Suprapubic skin (tissue), 4 donors: Measurements from ENCODE around the gene BCAP31. TPM values are rescaled to one million over a fixed set of nuclear protein-coding genes. Genes with fewer than 3 reads are reported as not detected.
A peak's percentile ranks its signal among the peaks of the same experiment; 100 is the strongest.
"Not testable (repeated sequence)": the region's sequence is repeated elsewhere in the genome, so short reads cannot be mapped to it uniquely, and the experiment has no call there.

ENCODE experiments used
- DNase-seq, 2 donors: peaks; one replicate each; pipeline ENCODE4 v3.0.0-alpha.2; 2019; ENCODE audit warnings: low spot score in 2 of 2
- H3K27ac ChIP-seq: fragments of 200-600 bp; sonication (generic); one replicate; pipeline ENCODE4 v1.5.1; 2019
- H3K27me3 ChIP-seq: fragments of 200-600 bp; sonication (generic); one replicate; pipeline ENCODE4 v1.5.1; 2019
- H3K36me3 ChIP-seq: fragments of 200-600 bp; sonication (generic); one replicate; pipeline ENCODE4 v1.5.1; 2019
- H3K4me1 ChIP-seq: fragments of 200-600 bp; sonication (generic); one replicate; pipeline ENCODE4 v1.5.1; 2019
- H3K4me3 ChIP-seq: fragments of 200-600 bp; sonication (generic); one replicate; pipeline ENCODE4 v1.5.1; 2019; ENCODE audit warnings: mild to moderate bottlenecking
- H3K9me3 ChIP-seq: fragments of 200-600 bp; sonication (generic); one replicate; pipeline ENCODE4 v1.5.1; 2019
- CTCF ChIP-seq, 2 donors: fragments of 200-600 bp in 1 of 2; fragments of 450-650 bp in 1 of 2; sonication (generic) in 1 of 2; IDR thresholded peaks; one replicate each; pipeline ENCODE4 v1.5.1; 2016 to 2019; ENCODE audit warnings: antibody characterized with exemption in 2 of 2, mild to moderate bottlenecking in 1 of 2, moderate library complexity in 1 of 2
- EP300 ChIP-seq: sonication (generic); formaldehyde crosslinking; IDR thresholded peaks from one replicate; pipeline ENCODE4 v1.6.1; 2017; ENCODE audit warnings: antibody characterized with exemption
- POLR2A ChIP-seq, 2 donors: fragments of 450-650 bp; IDR thresholded peaks; one replicate each; pipeline ENCODE4 v1.6.1; 2017; ENCODE audit warnings: antibody characterized with exemption in 2 of 2, mild to moderate bottlenecking in 2 of 2, moderate library complexity in 2 of 2
- POLR2AphosphoS5 ChIP-seq, 3 donors: sonication (generic); formaldehyde crosslinking; IDR thresholded peaks; one replicate each; pipeline ENCODE4 v1.6.1; 2017; ENCODE audit warnings: antibody characterized with exemption in 3 of 3
- WGBS: methylation state at CpG from one replicate; pipeline ENCODE4 v1.1.5; 2018; 5-methylcytosine and 5-hydroxymethylcytosine counted together
- total RNA-seq, 4 donors: library from RNA; depleted of rRNA; stranded (reverse); fragments of >200 nt; gene quantifications; one replicate each; pipeline ENCODE4 v1.1.0, GENCODE V29; 2016

BCAP31 gene
- total RNA-seq, 4 donors from 2014 or later = 112 to 170 (median 167) TPM

- 95% methylated on average over 3 of the region's 3 CpGs for WGBS
- no peak for DNase-seq
Measured at GRCh38 chrX:153731845-153732215, 7.6 kb upstream of the BCAP31 start.

GRCh38 chrX:153731117-153731844, 7.1 kb upstream of the BCAP31 start:
- Histone ChIP-seq H3K4me1 (peaks cover 20% of the 10 kb centered on the region), H3K4me3 (no peak overlapping the region), H3K27me3 (no peaks in the 10 kb centered on the region), H3K27ac (no peak overlapping the region), H3K36me3 (no peaks in the 10 kb centered on the region), H3K9me3 (no peaks in the 10 kb centered on the region)
- no peak for TF ChIP-seq POLR2AphosphoS5 (IDR thresholded peaks at IDR 0.05)
- no peak for TF ChIP-seq POLR2A (IDR thresholded peaks at IDR 0.05)
- no peak for TF ChIP-seq CTCF (IDR thresholded peaks at IDR 0.05)
- no peak for TF ChIP-seq EP300
- WGBS = 88% methylated on average over 6 of the region's 6 CpGs
- no peak for DNase-seq

More at GRCh38 chrX:153731845-153732215, 7.6 kb upstream of the BCAP31 start:
- TF ChIP-seq POLR2A (IDR thresholded peaks at IDR 0.05) (no peak), EP300 (no peak), CTCF (IDR thresholded peaks at IDR 0.05) (no peak), POLR2AphosphoS5 (IDR thresholded peaks at IDR 0.05) (no peak)
- Histone ChIP-seq H3K27me3 (no peaks in the 10 kb centered on the region), H3K27ac (no peak overlapping the region), H3K36me3 (no peaks in the 10 kb centered on the region), H3K9me3 (no peaks in the 10 kb centered on the region), H3K4me1 (peaks cover 15% of the 10 kb centered on the region), H3K4me3 (no peak overlapping the region)

- H3K27ac ChIP-seq, H3K27me3 ChIP-seq, DNase-seq, H3K4me3 ChIP-seq, H3K9me3 ChIP-seq, H3K36me3 ChIP-seq: not testable (repeated sequence)
- WGBS = 93% methylated on average over 23 of the region's 23 CpGs
- H3K4me1 ChIP-seq = peaks cover 32% of the 10 kb centered on the region
Measured at GRCh38 chrX:153730115-153730514, 5.9 kb upstream of the BCAP31 start.

- Histone ChIP-seq H3K27ac (no peak overlapping the region), H3K27me3 (no peaks in the 10 kb centered on the region), H3K4me3 (no peak overlapping the region), H3K36me3 (no peaks in the 10 kb centered on the region), H3K4me1 (peaks cover 36% of the 10 kb centered on the region), H3K9me3 (no peaks in the 10 kb centered on the region)
- TF ChIP-seq POLR2A (IDR thresholded peaks at IDR 0.05) (no peak), CTCF (IDR thresholded peaks at IDR 0.05) (no peak), POLR2AphosphoS5 (IDR thresholded peaks at IDR 0.05) (no peak), EP300 (no peak)
- no peak for DNase-seq
- WGBS = 97% methylated on average over 5 of the region's 23 CpGs
Measured at GRCh38 chrX:153728951-153729631, 4.9 kb upstream of the BCAP31 start.

- H3K27me3 ChIP-seq = no peaks in the 10 kb centered on the region
- no peak overlapping the region for H3K4me3 ChIP-seq
- H3K36me3 ChIP-seq = no peaks in the 10 kb centered on the region
- DNase-seq = no peak
- 73% methylated on average over 6 of the region's 6 CpGs for WGBS
- H3K9me3 ChIP-seq = no peaks in the 10 kb centered on the region
- no peak for TF ChIP-seq POLR2A (IDR thresholded peaks at IDR 0.05)
- peaks cover 38% of the 10 kb centered on the region for H3K4me1 ChIP-seq
- H3K27ac ChIP-seq = no peak overlapping the region
Measured at GRCh38 chrX:153728095-153728494, 3.9 kb upstream of the BCAP31 start.

GRCh38 chrX:153727123-153727931, 3.1 kb upstream of the BCAP31 start:
- Histone ChIP-seq H3K4me3 (peak overlapping the region; percentile 73), H3K36me3 (no peaks in the 10 kb centered on the region), H3K9me3 (no peaks in the 10 kb centered on the region), H3K27me3 (no peaks in the 10 kb centered on the region), H3K4me1 (peaks cover 46% of the 10 kb centered on the region), H3K27ac (peak overlapping the region; percentile 92)
- WGBS = 47% methylated on average over 14 of the region's 23 CpGs
- TF ChIP-seq CTCF (IDR thresholded peaks at IDR 0.05) = no peak
- no peak for TF ChIP-seq POLR2A (IDR thresholded peaks at IDR 0.05)
- no peak for TF ChIP-seq POLR2AphosphoS5 (IDR thresholded peaks at IDR 0.05)
- TF ChIP-seq EP300 = no peak
- DNase-seq = no peak
